ENCODE data around the gene LRGUK. TPM values are rescaled to one million over a fixed set of nuclear protein-coding genes. Genes with fewer than 3 reads are reported as not detected.

The LRGUK gene
- total RNA-seq, 1 donor from 2014 or later: 0.27 TPM

GRCh38 chr7:134182078-134182477 lies 54.9 kb downstream of the LRGUK start:
- intact Hi-C loops (cut with micrococcal nuclease): no loop called here

GRCh38 chr7:134184767-134185166 lies 57.6 kb downstream of the LRGUK start:
- intact Hi-C loops (cut with micrococcal nuclease): no loop called here

GRCh38 chr7:134186027-134186426 lies 58.9 kb downstream of the LRGUK start:
- intact Hi-C loops (cut with micrococcal nuclease): no loop called here

- intact Hi-C loops (cut with micrococcal nuclease): no loop called here
These were observed 59.7 kb downstream of the LRGUK start for GRCh38 chr7:134186801-134187200.

GRCh38 chr7:134187893-134188292 lies 60.8 kb downstream of the LRGUK start:
- intact Hi-C loops (cut with micrococcal nuclease): no loop called here

GRCh38 chr7:134188311-134188710 lies 61.2 kb downstream of the LRGUK start:
- intact Hi-C loops (cut with micrococcal nuclease): no loop called here

GRCh38 chr7:134189559-134189958 lies 62.4 kb downstream of the LRGUK start:
- intact Hi-C loops (cut with micrococcal nuclease): no loop called here

GRCh38 chr7:134191876-134192275 lies 64.7 kb downstream of the LRGUK start:
- intact Hi-C loops (cut with micrococcal nuclease): no loop called here

- intact Hi-C loops (cut with micrococcal nuclease): no loop called here
These were observed 66.1 kb downstream of the LRGUK start for GRCh38 chr7:134193240-134193639.

- intact Hi-C loops (cut with micrococcal nuclease): no loop called here
These were observed 68.1 kb downstream of the LRGUK start for GRCh38 chr7:134195252-134195651.

- intact Hi-C loops (cut with micrococcal nuclease): no loop called here
These were observed 69.3 kb downstream of the LRGUK start for GRCh38 chr7:134196439-134196838.

- intact Hi-C loops (cut with micrococcal nuclease): no loop called here
These were observed 70.2 kb downstream of the LRGUK start for GRCh38 chr7:134197345-134197744.

GRCh38 chr7:134200970-134201369 lies 73.8 kb downstream of the LRGUK start:
- intact Hi-C loops (cut with micrococcal nuclease): no loop called here

GRCh38 chr7:134201569-134202261 lies 74.6 kb downstream of the LRGUK start:
- intact Hi-C loops (cut with micrococcal nuclease): no loop called here

GRCh38 chr7:134203186-134203889 lies 76.2 kb downstream of the LRGUK start:
- intact Hi-C loops (cut with micrococcal nuclease): no loop called here

- intact Hi-C loops (cut with micrococcal nuclease): no loop called here
These were observed 82.3 kb downstream of the LRGUK start for GRCh38 chr7:134209322-134210015.

- intact Hi-C loops (cut with micrococcal nuclease): no loop called here
These were observed 83.1 kb downstream of the LRGUK start for GRCh38 chr7:134210227-134210626.

GRCh38 chr7:134210976-134211663 lies 84.0 kb downstream of the LRGUK start:
- intact Hi-C loops (cut with micrococcal nuclease): no loop called here

- intact Hi-C loops (cut with micrococcal nuclease): no loop called here
These were observed 84.7 kb downstream of the LRGUK start for GRCh38 chr7:134211817-134212216.

- intact Hi-C loops (cut with micrococcal nuclease): no loop called here
These were observed 85.7 kb downstream of the LRGUK start for GRCh38 chr7:134212576-134213546.

- intact Hi-C loops (cut with micrococcal nuclease): no loop called here
These were observed 93.1 kb downstream of the LRGUK start for GRCh38 chr7:134220236-134220635.

Measured in T-helper 1 cell treated with Interleukin-12 subunit alpha and Interleukin-12 subunit beta and Interleukin-4 antibody, amounts not matched to agents 30 ng/mL and 1 ng/mL, for 36 hours (primary cell).